ENCODE measurements around the gene ADGRF3. TPM values are rescaled to one million over a fixed set of nuclear protein-coding genes. Genes with fewer than 3 reads are reported as not detected.
A peak's percentile ranks its signal among the peaks of the same experiment; 100 is the strongest.

ADGRF3 gene
- total and polyA plus RNA-seq, 9 of the 15 experiments (the other 6 are each of a cell fraction or from before 2014, with no cell fraction given), result 0.04 to 0.54 (median 0.16) TPM; not detected in 2

DNA sequence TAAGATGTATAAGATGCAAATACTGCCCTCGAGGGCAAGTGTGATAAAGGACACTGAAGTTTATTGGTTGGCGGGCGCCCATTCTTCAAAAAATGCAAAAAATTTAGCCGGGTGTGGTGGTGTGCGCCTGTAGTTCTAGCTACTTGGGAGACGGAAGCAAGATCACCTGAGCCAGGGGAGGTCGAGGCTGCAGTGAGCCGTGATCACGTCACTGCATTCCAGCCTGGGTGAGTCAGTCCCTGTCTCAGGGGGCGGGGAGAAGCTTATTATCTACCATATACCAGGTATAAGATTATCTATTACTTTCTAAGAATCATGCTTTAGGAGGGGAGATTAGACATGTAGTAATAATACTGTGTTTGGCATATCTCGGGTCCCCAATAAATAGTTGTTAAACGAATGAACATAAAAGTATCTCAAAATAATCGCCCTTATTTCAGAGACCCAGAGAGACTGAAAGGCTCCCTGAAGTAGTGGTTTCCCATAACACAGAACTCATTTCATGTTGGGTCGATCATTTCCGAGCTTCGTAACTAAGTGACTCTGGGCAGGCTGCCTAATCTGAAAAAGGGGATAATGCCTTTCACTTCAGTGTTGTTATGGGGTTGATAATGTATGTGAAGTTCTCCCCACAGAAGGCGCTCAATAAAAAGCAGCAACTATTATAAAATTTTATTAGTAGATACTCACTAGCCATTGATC is 1.9 kb downstream of the ADGRF3 start (continued):
- TF ChIP-seq, protein P1, sequence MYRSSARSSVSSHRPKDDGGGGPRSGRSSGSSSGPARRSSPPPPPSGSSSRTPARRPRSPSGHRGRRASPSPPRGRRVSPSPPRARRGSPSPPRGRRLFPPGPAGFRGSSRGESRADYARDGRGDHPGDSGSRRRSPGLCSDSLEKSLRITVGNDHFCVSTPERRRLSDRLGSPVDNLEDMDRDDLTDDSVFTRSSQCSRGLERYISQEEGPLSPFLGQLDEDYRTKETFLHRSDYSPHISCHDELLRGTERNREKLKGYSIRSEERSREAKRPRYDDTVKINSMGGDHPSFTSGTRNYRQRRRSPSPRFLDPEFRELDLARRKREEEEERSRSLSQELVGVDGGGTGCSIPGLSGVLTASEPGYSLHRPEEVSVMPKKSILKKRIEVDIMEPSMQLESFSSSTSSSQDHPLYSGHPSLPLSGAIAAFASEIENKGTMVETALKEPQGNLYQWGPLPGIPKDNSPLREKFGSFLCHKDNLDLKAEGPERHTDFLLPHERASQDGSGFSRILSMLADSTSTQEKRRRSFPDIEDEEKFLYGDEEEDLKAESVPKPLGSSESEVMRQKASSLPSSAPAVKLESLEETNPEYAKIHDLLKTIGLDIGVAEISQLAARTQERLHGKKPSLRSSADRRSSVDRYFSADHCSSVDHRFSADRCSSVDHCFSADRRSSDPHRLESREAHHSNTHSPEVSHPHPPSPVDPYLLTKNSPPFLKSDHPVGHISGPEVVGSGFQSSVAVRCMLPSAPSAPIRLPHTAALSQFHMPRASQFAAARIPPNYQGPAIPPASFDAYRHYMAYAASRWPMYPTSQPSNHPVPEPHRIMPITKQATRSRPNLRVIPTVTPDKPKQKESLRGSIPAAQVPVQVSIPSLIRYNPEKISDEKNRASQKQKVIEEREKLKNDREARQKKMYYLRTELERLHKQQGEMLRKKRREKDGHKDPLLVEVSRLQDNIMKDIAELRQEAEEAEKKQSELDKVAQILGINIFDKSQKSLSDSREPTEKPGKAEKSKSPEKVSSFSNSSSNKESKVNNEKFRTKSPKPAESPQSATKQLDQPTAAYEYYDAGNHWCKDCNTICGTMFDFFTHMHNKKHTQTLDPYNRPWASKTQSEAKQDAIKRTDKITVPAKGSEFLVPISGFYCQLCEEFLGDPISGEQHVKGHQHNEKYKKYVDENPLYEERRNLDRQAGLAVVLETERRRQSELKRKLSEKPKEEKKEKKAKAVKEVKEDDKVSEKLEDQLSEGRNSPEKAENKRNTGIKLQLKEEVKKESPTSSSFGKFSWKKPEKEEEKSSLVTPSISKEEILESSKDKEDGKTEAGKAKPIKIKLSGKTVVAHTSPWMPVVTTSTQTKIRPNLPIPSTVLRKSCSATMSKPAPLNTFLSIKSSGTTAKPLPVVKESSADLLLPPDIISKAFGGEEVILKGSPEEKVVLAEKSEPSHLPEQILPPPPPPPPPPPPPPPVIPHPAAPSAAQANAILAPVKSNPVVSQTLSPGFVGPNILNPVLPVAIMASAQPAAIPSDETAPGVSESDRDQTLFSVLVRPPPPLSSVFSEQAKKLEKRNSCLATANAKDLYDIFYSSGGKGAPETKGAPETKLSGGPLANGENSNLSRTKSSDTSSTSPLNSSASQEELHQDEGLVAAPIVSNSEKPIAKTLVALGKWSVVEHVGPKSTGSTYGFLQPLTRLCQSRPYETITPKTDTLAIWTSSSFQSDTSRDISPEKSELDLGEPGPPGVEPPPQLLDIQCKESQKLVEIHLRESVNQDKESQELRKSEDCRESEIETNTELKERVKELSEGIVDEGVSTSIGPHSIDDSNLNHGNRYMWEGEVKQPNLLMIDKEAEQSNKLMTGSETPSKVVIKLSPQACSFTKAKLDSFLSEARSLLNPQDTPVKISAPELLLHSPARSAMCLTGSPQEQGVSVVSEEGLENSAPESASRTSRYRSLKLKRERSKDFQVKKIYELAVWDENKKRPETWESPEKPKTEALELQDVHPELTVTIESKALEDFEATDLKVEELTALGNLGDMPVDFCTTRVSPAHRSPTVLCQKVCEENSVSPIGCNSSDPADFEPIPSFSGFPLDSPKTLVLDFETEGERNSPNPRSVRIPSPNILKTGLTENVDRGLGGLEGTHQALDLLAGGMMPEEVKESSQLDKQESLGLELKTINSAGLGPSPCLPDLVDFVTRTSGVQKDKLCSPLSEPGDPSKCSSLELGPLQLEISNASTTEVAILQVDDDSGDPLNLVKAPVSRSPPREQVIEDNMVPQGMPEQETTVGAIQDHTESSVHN (IDR thresholded peaks at IDR 0.05; ENCODE audit: borderline replicate concordance in 1 of 2, low read depth in 1 of 2), result peak in 1 of 2 experiments; percentile 58; a peak in 1 of 4 replicates
- 0 out of 2 replicates have a peak, but pooled peaks have one; percentile 22 for TF ChIP-seq L3MBTL2 (IDR thresholded peaks at IDR 0.05)
- TF ChIP-seq ZNF133 (CRISPR knock-in tag; IDR thresholded peaks at IDR 0.05), result no peak
- TF ChIP-seq DPF2 (IDR thresholded peaks at IDR 0.05), result peak; percentile 93
- TF ChIP-seq HMGN3 (IDR thresholded peaks at IDR 0.05; ENCODE audit: borderline replicate concordance, extremely low read depth, insufficient read length, low read depth, low read length), result no peak
- no peak for TF ChIP-seq EZH2 (IDR thresholded peaks at IDR 0.05; ENCODE audit: borderline replicate concordance, low read depth, low read length)
- no peak for TF ChIP-seq POLR2B (IDR thresholded peaks at IDR 0.05; ENCODE audit: low read depth, partially characterized antibody)
- TF ChIP-seq ATF7 (IDR thresholded peaks at IDR 0.05), result peak; percentile 95
- no peak; a peak in 1 of 4 replicates for TF ChIP-seq KDM1A (IDR thresholded peaks at IDR 0.05)
- TF ChIP-seq ZNF830 (CRISPR knock-in tag; IDR thresholded peaks at IDR 0.05), result no peak
- TF ChIP-seq, protein P2, sequence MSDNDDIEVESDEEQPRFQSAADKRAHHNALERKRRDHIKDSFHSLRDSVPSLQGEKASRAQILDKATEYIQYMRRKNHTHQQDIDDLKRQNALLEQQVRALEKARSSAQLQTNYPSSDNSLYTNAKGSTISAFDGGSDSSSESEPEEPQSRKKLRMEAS (CRISPR knock-in tag; IDR thresholded peaks at IDR 0.05), result no peak
- peak; percentile 84 for TF ChIP-seq EP300 (IDR thresholded peaks at IDR 0.05; ENCODE audit: low read length)
- peak; percentile 50 for TF ChIP-seq FOS (IDR thresholded peaks at IDR 0.05; ENCODE audit: extremely low read depth, insufficient read length)
- TF ChIP-seq ZFX (CRISPR knock-in tag; IDR thresholded peaks at IDR 0.05), result no peak
- no peak for TF ChIP-seq CHD1 (IDR thresholded peaks at IDR 0.05; ENCODE audit: low read length)
- TF ChIP-seq, protein P3, sequence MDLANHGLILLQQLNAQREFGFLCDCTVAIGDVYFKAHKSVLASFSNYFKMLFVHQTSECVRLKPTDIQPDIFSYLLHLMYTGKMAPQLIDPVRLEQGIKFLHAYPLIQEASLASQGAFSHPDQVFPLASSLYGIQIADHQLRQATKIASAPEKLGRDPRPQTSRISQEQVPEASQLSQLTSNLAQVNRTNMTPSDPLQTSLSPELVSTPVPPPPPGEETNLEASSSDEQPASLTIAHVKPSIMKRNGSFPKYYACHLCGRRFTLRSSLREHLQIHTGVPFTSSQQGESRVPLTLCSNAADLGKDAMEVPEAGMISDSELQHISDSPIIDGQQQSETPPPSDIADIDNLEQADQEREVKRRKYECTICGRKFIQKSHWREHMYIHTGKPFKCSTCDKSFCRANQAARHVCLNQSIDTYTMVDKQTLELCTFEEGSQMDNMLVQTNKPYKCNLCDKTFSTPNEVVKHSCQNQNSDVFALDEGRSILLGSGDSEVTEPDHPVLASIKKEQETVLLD (IDR thresholded peaks at IDR 0.05), result no peak; the same call in 1 of the 2 replicates
- no peak for TF ChIP-seq CEBPB (tag; IDR thresholded peaks at IDR 0.05)
